SK-N-SH treated with all-trans-retinoic acid at 6 μM for 48 hours (cell line): ENCODE data around the gene ZNHIT3.

Experiments
- ARNTL ChIP-seq: fragments of 450-650 bp; formaldehyde crosslinking; IDR thresholded peaks from 2 replicates; pipeline ENCODE4 v1.5.0; 2020; ENCODE audit warnings: low read depth, mild to moderate bottlenecking, moderate library complexity, borderline replicate concordance
- BACH2 ChIP-seq: fragments of 250-450 bp; sonication (Bioruptor Pico); IDR thresholded peaks from 2 replicates; pipeline ENCODE4 v1.9.0; 2021; ENCODE audit warnings: mild to moderate bottlenecking, borderline replicate concordance
- CREB5 ChIP-seq: fragments of 250-450 bp; sonication (Bioruptor Pico); IDR thresholded peaks from 2 replicates; pipeline ENCODE4 v1.5.1; 2020; ENCODE audit warnings: low read depth, mild to moderate bottlenecking, moderate library complexity
- ESRRG ChIP-seq: fragments of 250-450 bp; sonication (Bioruptor Pico); IDR thresholded peaks from 2 replicates; pipeline ENCODE4 v1.6.1; 2021; ENCODE audit warnings: mild to moderate bottlenecking
- PATZ1 ChIP-seq: fragments of 250-450 bp; sonication (Bioruptor Pico); IDR thresholded peaks from 2 replicates; pipeline ENCODE4 v1.8.0; 2020; ENCODE audit warnings: mild to moderate bottlenecking, moderate library complexity, borderline replicate concordance
- SNAI2 ChIP-seq: fragments of 250-450 bp; sonication (Bioruptor Pico); IDR thresholded peaks from 2 replicates; pipeline ENCODE4 v1.5.0; 2020; ENCODE audit warnings: mild to moderate bottlenecking, moderate library complexity
- TOX ChIP-seq: fragments of 250-450 bp; sonication (Bioruptor Pico); IDR thresholded peaks from 2 replicates; pipeline ENCODE4 v1.8.0; 2021; ENCODE audit warnings: mild to moderate bottlenecking, moderate library complexity, borderline replicate concordance
- ZFP3 ChIP-seq: fragments of 250-450 bp; sonication (Bioruptor Pico); IDR thresholded peaks from 2 replicates; pipeline ENCODE4 v1.5.0; 2020; ENCODE audit warnings: mild to moderate bottlenecking, moderate library complexity
- ZFP30 ChIP-seq: fragments of 450-650 bp; formaldehyde crosslinking; IDR thresholded peaks from 2 replicates; pipeline ENCODE4 v1.5.0; 2022; ENCODE audit warnings: mild to moderate bottlenecking, moderate library complexity
- ZNF565 ChIP-seq: fragments of 450-650 bp; formaldehyde crosslinking; conservative IDR thresholded peaks from 2 replicates; pipeline ENCODE4 v1.5.0; 2020; ENCODE audit warnings: low read depth, mild to moderate bottlenecking, moderate library complexity
- ZNF70 ChIP-seq: fragments of 450-650 bp; formaldehyde crosslinking; IDR thresholded peaks from 2 replicates; pipeline ENCODE4 v1.5.0; 2020; ENCODE audit warnings: mild to moderate bottlenecking, moderate library complexity

GRCh38 chr17:36540696-36541095, 54.2 kb downstream of the ZNHIT3 start:
- no peak for TF ChIP-seq ZNF565 (CRISPR knock-in tag)
- no peak for TF ChIP-seq BACH2 (CRISPR knock-in tag)
- no peak for TF ChIP-seq ESRRG (CRISPR knock-in tag)
- no peak for TF ChIP-seq SNAI2 (CRISPR knock-in tag)
- TF ChIP-seq TOX: no peak
- TF ChIP-seq ZFP30: no peak
- TF ChIP-seq PATZ1 (CRISPR knock-in tag): no peak
- TF ChIP-seq ZFP3 (CRISPR knock-in tag): no peak
- no peak for TF ChIP-seq ARNTL (CRISPR knock-in tag)
- no peak for TF ChIP-seq CREB5 (CRISPR knock-in tag)
- no peak for TF ChIP-seq ZNF70 (CRISPR knock-in tag)
